Glutamatergic neuron (in vitro differentiated cells): Measurements from ENCODE around the gene CD8B. TPM values are rescaled to one million over a fixed set of nuclear protein-coding genes. Genes with fewer than 3 reads are reported as not detected.

Experiments
- DNase-seq: peaks from one replicate; pipeline ENCODE4 v3.0.0; 2022
- H3K27ac Mint-ChIP-seq: one replicate; pipeline ENCODE4 v1.8.0; 2020; ENCODE audit warnings: mild to moderate bottlenecking, mixed read lengths, inconsistent platforms; ENCODE audit not compliant: unreplicated experiment
- H3K27me3 Mint-ChIP-seq: one replicate; pipeline ENCODE4 v1.8.0; 2020; ENCODE audit warnings: mild to moderate bottlenecking, moderate library complexity, mixed read lengths, inconsistent platforms; ENCODE audit not compliant: unreplicated experiment
- H3K36me3 Mint-ChIP-seq: one replicate; pipeline ENCODE4 v1.8.0; 2020; ENCODE audit warnings: mild to moderate bottlenecking, mixed read lengths, inconsistent platforms; ENCODE audit not compliant: unreplicated experiment
- H3K4me1 Mint-ChIP-seq: one replicate; pipeline ENCODE4 v1.8.0; 2020; ENCODE audit warnings: mild to moderate bottlenecking, low read depth, mixed read lengths, inconsistent platforms; ENCODE audit not compliant: unreplicated experiment
- H3K4me3 Mint-ChIP-seq: one replicate; pipeline ENCODE4 v1.8.0; 2020; ENCODE audit warnings: mild to moderate bottlenecking, mixed read lengths, inconsistent platforms; ENCODE audit not compliant: unreplicated experiment
- H3K9me3 Mint-ChIP-seq: one replicate; pipeline ENCODE4 v1.8.0; 2020; ENCODE audit warnings: mild to moderate bottlenecking, moderate library complexity, mixed read lengths, inconsistent platforms; ENCODE audit not compliant: unreplicated experiment
- CTCF ChIP-seq: fragments of 200-600 bp; sonication (generic); IDR thresholded peaks from one replicate; pipeline ENCODE4 v1.5.0; 2021; ENCODE audit not compliant: partially characterized antibody, unreplicated experiment
- total RNA-seq: library from RNA; stranded (reverse); fragmentation: NEBNext Ultra II Directional; extraction: Animal tissue kit (Norgen Biotek cat#: 25700); gene quantifications from one replicate; pipeline ENCODE4 v1.2.1, GENCODE V29; 2021; ENCODE audit not compliant: unreplicated experiment

CD8B gene
- total RNA-seq, 1 donor from 2014 or later, result not detected

- Mint-ChIP-seq H3K4me1 (no peaks in the 10 kb centered on the region), H3K4me3 (no peak overlapping the region), H3K27ac (no peak overlapping the region), H3K9me3 (no peaks in the 10 kb centered on the region), H3K27me3 (peaks cover 4% of the 10 kb centered on the region), H3K36me3 (peaks cover 7% of the 10 kb centered on the region)
- no peak for DNase-seq
- TF ChIP-seq CTCF, result no peak
These were observed 75.6 kb downstream of the CD8B start for GRCh38 chr2:86786001-86786536.

GRCh38 chr2:86785456-86785855 lies 76.2 kb downstream of the CD8B start:
- Mint-ChIP-seq H3K4me3 (no peak overlapping the region), H3K9me3 (no peaks in the 10 kb centered on the region), H3K27me3 (peaks cover 2% of the 10 kb centered on the region), H3K27ac (no peak overlapping the region), H3K4me1 (no peaks in the 10 kb centered on the region), H3K36me3 (peaks cover 7% of the 10 kb centered on the region)
- DNase-seq, result no peak
- no peak for TF ChIP-seq CTCF

GRCh38 chr2:86783615-86784339 lies 77.9 kb downstream of the CD8B start:
- Mint-ChIP-seq H3K4me3 (no peak overlapping the region), H3K27me3 (peaks cover 2% of the 10 kb centered on the region), H3K36me3 (peaks cover 7% of the 10 kb centered on the region), H3K4me1 (no peaks in the 10 kb centered on the region), H3K27ac (no peak overlapping the region), H3K9me3 (no peaks in the 10 kb centered on the region)
- no peak for TF ChIP-seq CTCF
- DNase-seq, result no peak

GRCh38 chr2:86782748-86783147 lies 78.9 kb downstream of the CD8B start:
- no peaks in the 10 kb centered on the region for H3K27me3 Mint-ChIP-seq
- H3K4me1 Mint-ChIP-seq, result no peaks in the 10 kb centered on the region
- H3K36me3 Mint-ChIP-seq, result peaks cover 5% of the 10 kb centered on the region
- no peak for DNase-seq
- H3K27ac Mint-ChIP-seq, result no peak overlapping the region
- H3K4me3 Mint-ChIP-seq, result no peak overlapping the region
- H3K9me3 Mint-ChIP-seq, result no peaks in the 10 kb centered on the region
- TF ChIP-seq CTCF, result no peak

GRCh38 chr2:86781363-86781762 lies 80.3 kb downstream of the CD8B start:
- Mint-ChIP-seq H3K4me3 (no peak overlapping the region), H3K9me3 (no peaks in the 10 kb centered on the region), H3K27ac (no peak overlapping the region), H3K36me3 (no peaks in the 10 kb centered on the region), H3K4me1 (no peaks in the 10 kb centered on the region), H3K27me3 (no peaks in the 10 kb centered on the region)
- TF ChIP-seq CTCF, result no peak
- DNase-seq, result no peak
